Inflammatory macrophage treated with lipopolysaccharide for 4 hours (primary cell): ENCODE measurements around the gene TBC1D23.
A peak's percentile ranks its signal among the peaks of the same experiment; 100 is the strongest.
"Not testable (repeated sequence)": the region's sequence is repeated elsewhere in the genome, so short reads cannot be mapped to it uniquely, and the experiment has no call there.

Experiments used
- DNase-seq: peaks from one replicate; pipeline ENCODE4 v3.0.0-alpha.2; 2020

TBC1D23 gene

DNA sequence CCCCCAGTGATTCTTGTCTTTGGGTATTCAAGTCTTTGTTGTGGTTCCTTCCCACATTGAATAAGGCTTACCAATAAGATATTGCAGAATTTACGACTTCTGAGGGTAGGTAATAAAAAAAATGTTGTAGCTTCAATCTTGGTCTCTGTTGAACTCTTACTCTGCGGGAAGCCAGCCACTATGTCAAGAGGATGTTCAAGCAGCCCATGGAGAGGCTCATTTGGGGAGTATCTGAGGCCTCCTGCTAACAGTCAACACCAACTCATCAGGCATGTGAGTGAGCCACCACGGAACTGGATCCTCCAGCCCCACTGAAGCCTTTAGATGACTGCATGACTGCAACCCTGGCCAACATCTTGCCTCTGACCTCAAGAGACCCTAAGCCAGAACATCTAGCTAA, 3.2 kb upstream of the TBC1D23 start:
- no peak for DNase-seq

- DNase-seq = peak; percentile 56
Observed at GRCh38 chr3:100260081-100260684, 609 bp upstream of the TBC1D23 start.

- no peak for DNase-seq
Observed at GRCh38 chr3:100261485-100261903, 702 bp downstream of the TBC1D23 start.

GRCh38 chr3:100262925-100263324, 2.1 kb downstream of the TBC1D23 start:
- not testable (repeated sequence) for DNase-seq

DNA sequence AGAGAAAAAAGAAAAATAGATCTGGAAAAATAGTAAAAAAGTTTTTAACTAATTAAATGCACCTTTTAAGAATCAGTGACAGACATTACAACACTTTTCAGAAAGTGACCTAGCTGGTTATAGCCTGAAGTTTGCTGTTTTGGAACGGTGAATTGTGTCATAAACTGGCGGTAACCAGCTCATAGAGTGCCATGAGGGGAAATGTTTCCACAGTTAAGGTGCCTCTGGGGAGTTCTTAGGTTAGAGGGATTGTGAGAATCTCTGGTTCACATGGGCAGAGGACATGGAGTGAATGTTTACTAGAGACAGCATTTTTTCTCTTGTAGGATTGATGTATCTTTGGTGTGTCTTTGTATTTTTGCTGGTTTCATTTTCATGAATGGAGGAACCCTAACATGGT, 2.8 kb downstream of the TBC1D23 start:
- DNase-seq = no peak

DNA sequence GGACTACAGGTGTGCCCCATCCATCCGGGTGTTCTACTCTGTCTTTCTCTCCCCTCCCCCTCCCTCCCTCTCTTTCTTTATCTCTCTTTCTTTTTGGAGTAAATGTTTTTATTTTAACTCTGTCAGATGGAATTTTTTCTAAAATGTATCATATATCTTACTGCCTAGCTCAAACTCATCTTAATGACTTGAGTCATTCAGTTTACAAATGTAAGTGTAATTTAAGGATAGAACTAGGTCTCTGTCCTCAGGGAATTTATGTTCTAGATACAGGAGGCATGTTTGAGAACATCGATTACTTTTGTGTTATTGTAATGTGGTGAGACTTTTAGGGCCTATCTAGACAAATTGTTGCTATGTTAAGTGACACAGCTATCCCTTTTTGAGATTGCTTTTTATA, 3.5 kb downstream of the TBC1D23 start:
- no peak for DNase-seq

- DNase-seq = no peak
Observed at GRCh38 chr3:100265016-100265415, 4.2 kb downstream of the TBC1D23 start.

DNA sequence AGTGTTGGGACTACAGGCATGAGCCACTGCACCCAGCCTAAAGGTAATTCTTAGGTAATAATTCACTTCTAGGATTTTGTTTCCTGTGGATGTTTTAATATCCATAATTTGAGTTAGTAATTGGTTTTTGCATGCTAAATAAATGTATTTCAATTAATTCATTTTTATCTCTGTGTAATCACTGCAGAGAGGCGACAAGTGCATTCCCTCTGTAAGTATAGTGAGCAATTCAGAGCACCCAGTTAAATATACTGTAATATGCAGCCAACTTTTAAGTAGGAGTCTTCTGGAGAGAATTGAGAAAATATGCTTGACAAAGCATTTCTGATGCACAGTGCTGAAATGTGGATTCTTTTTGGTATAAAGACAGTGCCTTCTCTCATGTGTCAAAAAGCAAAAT, 5.7 kb downstream of the TBC1D23 start:
- no peak for DNase-seq

GRCh38 chr3:100268156-100268555, 7.4 kb downstream of the TBC1D23 start:
- no peak for DNase-seq

DNA sequence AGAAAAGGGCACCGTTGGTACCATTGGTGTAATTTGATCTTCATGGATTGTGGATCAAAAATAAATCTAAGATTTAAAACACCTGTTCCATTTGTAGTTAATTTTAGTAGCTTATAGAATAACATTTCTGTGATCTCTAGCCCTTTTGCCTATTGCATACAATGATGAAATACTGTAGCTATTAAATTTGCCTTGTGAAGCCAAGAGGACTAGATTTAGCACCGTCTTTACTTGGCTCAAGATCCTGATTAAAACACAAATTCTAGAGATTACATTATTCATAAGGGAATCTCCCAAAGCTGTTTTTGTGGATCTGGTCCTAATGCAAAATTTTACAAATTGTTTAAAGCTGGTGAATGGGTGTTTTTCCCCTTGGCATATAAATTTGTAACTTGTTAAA, 8.2 kb downstream of the TBC1D23 start:
- no peak for DNase-seq

DNA sequence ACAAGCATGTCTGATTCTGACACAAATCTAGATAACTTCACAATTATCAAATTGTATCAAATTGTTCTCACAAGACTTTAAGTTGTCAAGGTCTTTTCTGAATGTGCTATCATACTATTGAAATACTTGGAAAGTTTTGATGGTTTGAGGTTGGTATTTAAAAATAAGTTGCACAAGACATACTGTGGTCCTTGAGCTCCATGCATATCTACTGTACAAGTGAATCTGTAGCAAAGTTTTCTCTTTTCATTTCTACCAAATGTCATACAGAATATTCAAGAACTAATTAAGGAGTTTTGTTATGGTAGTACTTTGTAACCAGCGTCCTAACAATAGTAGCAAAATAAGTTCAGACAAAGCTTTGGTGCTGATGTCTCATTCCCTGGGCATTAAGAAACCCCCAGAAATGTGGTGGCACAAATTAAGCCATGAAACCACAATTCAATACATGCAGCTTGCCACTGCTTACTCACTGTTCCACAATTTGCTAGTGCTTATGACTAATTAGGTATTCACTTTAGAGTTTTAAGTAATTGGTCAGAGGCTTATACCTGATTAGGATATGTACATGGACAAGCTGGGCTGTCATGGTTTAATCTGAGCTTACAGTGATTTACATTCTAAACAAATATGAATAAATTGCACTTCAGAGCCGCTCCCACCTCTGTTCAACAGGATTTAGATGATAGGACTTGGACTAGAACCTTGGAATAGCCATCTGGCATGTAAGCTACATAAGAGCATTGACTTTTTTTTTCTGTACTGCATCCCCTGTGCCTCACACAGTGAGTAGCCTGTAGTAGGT, 8.8 kb downstream of the TBC1D23 start:
- no peak for DNase-seq

- DNase-seq = no peak
Observed at GRCh38 chr3:100270215-100270583, 9.4 kb downstream of the TBC1D23 start.

- no peak for DNase-seq
Observed at GRCh38 chr3:100271522-100271921, 10.7 kb downstream of the TBC1D23 start.

DNA sequence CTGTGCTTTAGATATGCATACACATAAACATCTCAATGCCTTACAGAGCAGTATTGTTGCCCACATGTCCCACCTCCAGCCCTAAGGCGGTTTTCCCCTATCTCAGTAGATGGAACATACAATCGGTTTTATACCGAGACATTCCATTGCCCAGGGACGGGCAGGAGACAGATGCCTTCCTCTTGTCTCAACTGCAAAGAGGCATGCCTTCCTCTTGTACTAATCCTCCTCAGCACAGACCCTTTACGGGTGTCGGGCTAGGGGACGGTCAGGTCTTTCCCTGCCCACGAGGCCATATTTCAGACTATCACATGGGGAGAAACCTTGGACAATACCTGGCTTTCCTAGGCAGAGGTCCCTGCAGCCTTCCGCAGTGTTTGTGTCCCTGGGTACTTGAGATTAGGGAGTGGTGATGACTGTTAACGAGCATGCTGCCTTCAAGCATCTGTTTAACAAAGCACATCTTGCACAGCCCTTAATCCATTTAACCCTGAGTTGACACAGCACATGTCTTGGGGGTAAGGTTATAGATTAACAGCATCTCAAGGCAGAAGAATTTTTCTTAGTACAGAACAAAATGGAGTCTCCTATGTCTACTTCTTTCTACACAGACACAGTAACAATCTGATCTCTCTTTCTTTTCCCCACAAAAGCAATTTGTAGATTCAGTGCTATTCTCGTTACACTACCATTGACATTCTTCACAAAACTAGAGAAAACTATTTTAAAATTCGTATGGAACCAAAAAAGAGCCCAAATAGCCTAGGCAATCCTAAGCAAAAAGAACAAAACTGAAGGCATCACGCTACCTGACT, 12.2 kb downstream of the TBC1D23 start:
- not testable (repeated sequence) for DNase-seq

DNA sequence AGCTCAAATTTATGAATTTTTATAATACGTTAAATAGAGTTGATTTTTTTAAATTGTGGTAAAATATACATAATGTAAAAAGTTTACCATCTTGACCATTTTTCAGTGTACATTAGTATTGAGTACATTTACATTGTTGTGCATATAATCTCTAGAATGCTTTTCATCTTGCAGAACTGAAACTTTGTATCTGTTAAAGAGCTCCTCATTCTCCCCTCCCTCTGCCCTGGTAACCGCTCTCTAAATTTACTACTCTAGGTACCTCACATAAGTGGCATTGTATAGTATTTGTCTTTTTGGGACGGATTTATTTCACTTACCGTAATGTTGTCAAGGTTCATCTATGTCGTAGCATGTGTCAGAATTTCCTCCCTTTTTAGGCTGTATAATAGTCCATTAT, 13.6 kb downstream of the TBC1D23 start:
- DNase-seq = no peak

GRCh38 chr3:100277255-100277800, 16.5 kb downstream of the TBC1D23 start:
- DNase-seq = no peak

- DNase-seq = no peak
Observed at GRCh38 chr3:100278910-100279309, 18.1 kb downstream of the TBC1D23 start.

DNA sequence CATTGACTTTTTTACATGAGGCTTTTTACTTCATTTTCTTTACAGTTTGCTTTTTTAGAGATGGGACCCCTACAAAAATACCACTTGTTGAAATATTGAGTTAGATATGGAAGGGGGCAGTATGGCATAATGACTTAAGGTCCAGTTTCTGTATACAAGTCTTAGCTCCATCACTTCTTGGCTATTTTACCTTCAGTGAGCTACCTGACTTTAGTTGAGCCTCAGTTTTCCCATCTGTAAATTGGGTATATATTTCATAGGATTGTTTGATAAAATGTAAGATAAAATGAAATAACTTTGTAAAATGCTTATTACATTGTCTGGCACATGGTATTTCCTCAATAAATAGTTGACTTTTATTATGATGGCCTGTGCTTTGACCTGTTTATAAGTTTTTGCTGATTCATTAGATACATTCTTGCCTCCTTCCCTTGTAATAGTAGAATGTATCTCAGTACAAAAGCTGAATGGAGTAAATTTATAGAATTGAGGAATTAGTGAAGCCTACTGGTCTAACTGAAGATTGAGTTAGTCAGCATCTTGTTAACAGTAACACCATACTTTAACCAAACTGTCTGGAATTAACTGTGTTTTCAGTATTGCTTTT, 27.6 kb downstream of the TBC1D23 start:
- DNase-seq = no peak

DNA sequence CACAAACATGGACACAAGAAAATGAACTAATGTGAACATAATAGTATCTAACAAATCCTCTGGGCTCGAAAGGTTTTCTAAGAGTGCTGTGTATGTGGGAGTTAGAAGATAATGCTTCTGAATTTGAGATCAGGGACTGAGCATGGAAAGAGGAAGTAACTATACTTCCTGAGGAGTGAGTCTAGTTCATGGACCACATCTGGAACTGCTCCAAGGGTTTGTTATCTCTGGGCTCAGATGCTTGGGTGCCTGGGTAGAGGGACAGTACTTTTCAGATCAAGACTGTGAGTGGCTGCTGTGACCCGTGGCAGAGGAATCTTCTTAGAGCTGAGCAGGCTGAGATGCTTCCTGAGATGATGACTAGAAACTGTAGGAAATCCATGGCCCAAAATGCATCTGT, 28.5 kb downstream of the TBC1D23 start:
- DNase-seq = peak; percentile 10

GRCh38 chr3:100295089-100295488, 34.3 kb downstream of the TBC1D23 start:
- no peak for DNase-seq

- DNase-seq = no peak
Observed at GRCh38 chr3:100297784-100298183, 37.0 kb downstream of the TBC1D23 start.

- peak; percentile 71 for DNase-seq
Observed at GRCh38 chr3:100299016-100299415, 38.2 kb downstream of the TBC1D23 start.

DNA sequence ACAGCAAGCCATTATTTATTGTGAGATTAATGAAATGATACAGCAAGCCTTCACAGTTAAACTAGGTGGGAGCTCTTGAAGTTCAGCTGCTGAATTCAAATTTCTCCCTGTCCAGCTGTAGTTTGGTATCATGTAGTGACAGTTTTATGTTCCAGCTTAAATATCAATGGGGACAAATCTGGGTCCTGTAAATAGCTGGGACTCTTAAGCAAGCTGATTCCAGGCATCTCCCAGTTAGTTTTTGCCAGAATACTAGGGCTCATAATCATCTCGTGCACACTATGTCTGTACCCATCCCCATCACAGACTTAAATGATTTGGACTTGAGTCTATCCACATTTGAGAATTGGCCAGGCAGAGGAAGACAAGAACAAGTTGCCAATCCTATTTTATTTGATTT, 45.9 kb downstream of the TBC1D23 start:
- DNase-seq = no peak
